Uterus (tissue), 2 donors: Measurements from ENCODE around the gene RASGRF1.

ENCODE experiments used
- POLR2A ChIP-seq, 2 donors: fragments of 450-650 bp; IDR thresholded peaks; one replicate each; pipeline ENCODE4 v1.6.1; 2016; ENCODE audit warnings: antibody characterized with exemption in 2 of 2, mild to moderate bottlenecking in 1 of 2, moderate library complexity in 1 of 2
- TF ChIP-seq, protein P1 (sequence below), 4 experiments: fragments of 200-600 bp in 2 of 4; fragments of 450-650 bp in 2 of 4; sonication (generic) in 2 of 4; IDR thresholded peaks; one replicate each; pipeline ENCODE4 v1.5.1; 2016 to 2019; ENCODE audit warnings: antibody characterized with exemption in 4 of 4, mild to moderate bottlenecking in 2 of 4, moderate library complexity in 1 of 4

GRCh38 chr15:78923480-78924360 is 166.9 kb downstream of the RASGRF1 start:
- TF ChIP-seq, protein P1, sequence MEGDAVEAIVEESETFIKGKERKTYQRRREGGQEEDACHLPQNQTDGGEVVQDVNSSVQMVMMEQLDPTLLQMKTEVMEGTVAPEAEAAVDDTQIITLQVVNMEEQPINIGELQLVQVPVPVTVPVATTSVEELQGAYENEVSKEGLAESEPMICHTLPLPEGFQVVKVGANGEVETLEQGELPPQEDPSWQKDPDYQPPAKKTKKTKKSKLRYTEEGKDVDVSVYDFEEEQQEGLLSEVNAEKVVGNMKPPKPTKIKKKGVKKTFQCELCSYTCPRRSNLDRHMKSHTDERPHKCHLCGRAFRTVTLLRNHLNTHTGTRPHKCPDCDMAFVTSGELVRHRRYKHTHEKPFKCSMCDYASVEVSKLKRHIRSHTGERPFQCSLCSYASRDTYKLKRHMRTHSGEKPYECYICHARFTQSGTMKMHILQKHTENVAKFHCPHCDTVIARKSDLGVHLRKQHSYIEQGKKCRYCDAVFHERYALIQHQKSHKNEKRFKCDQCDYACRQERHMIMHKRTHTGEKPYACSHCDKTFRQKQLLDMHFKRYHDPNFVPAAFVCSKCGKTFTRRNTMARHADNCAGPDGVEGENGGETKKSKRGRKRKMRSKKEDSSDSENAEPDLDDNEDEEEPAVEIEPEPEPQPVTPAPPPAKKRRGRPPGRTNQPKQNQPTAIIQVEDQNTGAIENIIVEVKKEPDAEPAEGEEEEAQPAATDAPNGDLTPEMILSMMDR (IDR thresholded peaks at IDR 0.05): no peak
- TF ChIP-seq POLR2A (IDR thresholded peaks at IDR 0.05): no peak
